ENCODE data around the gene INTU.

DNA sequence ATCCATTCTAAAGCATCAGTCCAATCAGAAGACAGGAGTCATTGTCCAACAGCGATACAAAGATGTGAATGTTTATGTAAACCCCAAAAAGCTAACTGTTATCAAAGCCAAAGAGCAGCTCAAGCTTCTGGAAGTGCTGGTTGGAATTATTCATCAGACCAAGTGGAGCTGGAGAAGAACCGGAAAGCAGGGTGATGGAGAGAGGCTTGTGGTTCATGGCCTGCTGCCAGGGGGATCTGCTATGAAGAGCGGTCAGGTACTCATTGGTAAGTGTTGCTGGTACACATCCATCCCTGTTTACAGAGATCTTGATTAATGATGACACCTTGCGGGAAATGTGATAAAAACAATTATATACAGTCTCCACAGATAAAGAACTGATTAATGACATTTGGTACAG lies 11.0 kb downstream of the INTU start:
- TF ChIP-seq ZNF274 (IDR thresholded peaks at IDR 0.05; ENCODE audit: low read depth, low read length) (no peak), YY1 (IDR thresholded peaks at IDR 0.05; ENCODE audit: insufficient read depth, insufficient read length) (no peak), SUZ12 (IDR thresholded peaks at IDR 0.05; ENCODE audit: extremely low read depth, insufficient read depth, insufficient read length) (no peak)
